ENCODE measurements around the gene CHMP3. TPM values are rescaled to one million over a fixed set of nuclear protein-coding genes. Genes with fewer than 3 reads are reported as not detected.

The CHMP3 gene
- total RNA-seq, 2 donors from 2014 or later = 138 to 139 TPM

GRCh38 chr2:86512892-86513291 lies 50.4 kb downstream of the CHMP3 start:
- ATAC-seq (ENCODE audit: insufficient number of reproducible peaks, low FRiP score, low read depth) (no peak), DNase-seq (ENCODE audit: low spot score) (no peak)
- Histone ChIP-seq H3K27ac (no peak overlapping the region), H3K27me3 (replicated peaks; ENCODE audit: insufficient read depth) (no peaks in the 10 kb centered on the region), H3K4me3 (no peak overlapping the region), H3K4me1 (ENCODE audit: control insufficient read depth in 1 of 2, low read depth in 2 of 2) (peaks cover 0 to 13% of the 10 kb centered on the region in 2 donors), H3K36me3 (peaks cover 16% of the 10 kb centered on the region), H3K9me3 (no peaks in the 10 kb centered on the region)
- no peak for TF ChIP-seq CTCF (IDR thresholded peaks at IDR 0.05)

- Histone ChIP-seq H3K36me3 (peaks cover 23% of the 10 kb centered on the region), H3K9me3 (no peaks in the 10 kb centered on the region), H3K4me1 (ENCODE audit: control insufficient read depth in 1 of 2, low read depth in 2 of 2) (peaks cover 0 to 13% of the 10 kb centered on the region in 2 donors), H3K4me3 (no peak overlapping the region), H3K27me3 (replicated peaks; ENCODE audit: insufficient read depth) (no peaks in the 10 kb centered on the region), H3K27ac (no peak overlapping the region)
- ATAC-seq (ENCODE audit: insufficient number of reproducible peaks, low FRiP score, low read depth) = no peak
- DNase-seq (ENCODE audit: low spot score) = no peak
- TF ChIP-seq CTCF (IDR thresholded peaks at IDR 0.05) = no peak
Observed at GRCh38 chr2:86512034-86512433, 51.2 kb downstream of the CHMP3 start.

GRCh38 chr2:86510436-86510933 lies 52.8 kb downstream of the CHMP3 start:
- H3K9me3 ChIP-seq = no peaks in the 10 kb centered on the region
- no peak for DNase-seq (ENCODE audit: low spot score)

GRCh38 chr2:86507600-86507999 lies 55.6 kb downstream of the CHMP3 start:
- no peak overlapping the region for H3K4me3 ChIP-seq
- H3K9me3 ChIP-seq = no peaks in the 10 kb centered on the region
- H3K27ac ChIP-seq = no peak overlapping the region
- H3K27me3 ChIP-seq (replicated peaks; ENCODE audit: insufficient read depth) = no peaks in the 10 kb centered on the region
- DNase-seq (ENCODE audit: low spot score) (no peak), ATAC-seq (ENCODE audit: insufficient number of reproducible peaks, low FRiP score, low read depth) (no peak)
- no peak for TF ChIP-seq CTCF (IDR thresholded peaks at IDR 0.05)
- H3K4me1 ChIP-seq (ENCODE audit: control insufficient read depth in 1 of 2, low read depth in 2 of 2) = no peaks in the 10 kb centered on the region
- H3K36me3 ChIP-seq = peaks cover 47% of the 10 kb centered on the region

More at GRCh38 chr2:86510436-86510933, 52.8 kb downstream of the CHMP3 start:
- Histone ChIP-seq H3K27me3 (replicated peaks; ENCODE audit: insufficient read depth) (no peaks in the 10 kb centered on the region), H3K4me3 (no peak overlapping the region), H3K36me3 (peaks cover 33% of the 10 kb centered on the region), H3K27ac (no peak overlapping the region), H3K4me1 (ENCODE audit: control insufficient read depth in 1 of 2, low read depth in 2 of 2) (peaks cover 0 to 13% of the 10 kb centered on the region in 2 donors)
- ATAC-seq (ENCODE audit: insufficient number of reproducible peaks, low FRiP score, low read depth) = no peak
- TF ChIP-seq CTCF (IDR thresholded peaks at IDR 0.05) = no peak

GRCh38 chr2:86500325-86501083 lies 62.7 kb downstream of the CHMP3 start:
- H3K4me3 ChIP-seq = no peak overlapping the region
- no peak for ATAC-seq (ENCODE audit: insufficient number of reproducible peaks, low FRiP score, low read depth)
- no peak overlapping the region for H3K27ac ChIP-seq
- TF ChIP-seq CTCF (IDR thresholded peaks at IDR 0.05) = no peak
- H3K4me1 ChIP-seq (ENCODE audit: control insufficient read depth in 1 of 2, low read depth in 2 of 2) = no peaks in the 10 kb centered on the region
- peaks cover 4% of the 10 kb centered on the region for H3K9me3 ChIP-seq
- no peak for DNase-seq (ENCODE audit: low spot score)
- no peaks in the 10 kb centered on the region for H3K27me3 ChIP-seq (replicated peaks; ENCODE audit: insufficient read depth)
- peaks cover 69% of the 10 kb centered on the region for H3K36me3 ChIP-seq
